AG04449 (cell line): ENCODE data around the gene MOCS2.

Experiments
- CTCF ChIA-PET: fragments of 350-600 bp; formaldehyde crosslinking; extraction: SDS; loops from one replicate; lab custom pipeline; 2021; ENCODE audit warnings: antibody characterized with exemption; lab: Yijun Ruan, JAX
- POLR2A ChIA-PET: fragments of 400-600, 350-600 bp; formaldehyde crosslinking; extraction: SDS; loops from one replicate; lab custom pipeline; 2020; ENCODE audit warnings: antibody characterized with exemption, inconsistent platforms; lab: Yijun Ruan, JAX
- DNase-seq: peaks from one replicate; pipeline ENCODE4 v3.0.0-alpha.2; 2010; ENCODE audit warnings: low read depth, low spot score
- H3K4me3 ChIP-seq: 2 replicates; pipeline ENCODE4 v1.5.1; 2011; ENCODE audit warnings: low read depth, mild to moderate bottlenecking, control low read depth, low read length
- CTCF ChIP-seq: IDR thresholded peaks from one replicate; pipeline ENCODE4 v1.5.1; 2011; ENCODE audit warnings: mild to moderate bottlenecking, moderate library complexity, low read length, control low read depth, inconsistent platforms; ENCODE audit not compliant: insufficient read depth; ENCODE audit errors: missing control alignments

MOCS2 gene

GRCh38 chr5:53109056-53109442, 508 bp downstream of the MOCS2 start:
- DNase-seq, result no peak
- TF ChIP-seq CTCF, result no peak
- CTCF ChIA-PET, result interaction anchor here (1.0 to 2.0 kb wide), 5 partner anchors 13 to 1120 kb away, joined by 3 to 16 read pairs (median 4); no protein-coding TSS in a partner anchor
- peak overlapping the region; percentile 84 for H3K4me3 ChIP-seq
- POLR2A ChIA-PET, result interaction anchor here (0.6 kb wide), 3 partner anchors 10 to 1132 kb away, joined by 3 to 4 read pairs (median 3); no protein-coding TSS in a partner anchor

- ChIA-PET POLR2A (no interaction called here), CTCF (interaction anchor here (1.4 to 7.4 kb wide), 4 partner anchors 8 to 157 kb away, joined by 3 to 34 read pairs (median 15); no protein-coding TSS in a partner anchor)
- no peak for DNase-seq
- no peak overlapping the region for H3K4me3 ChIP-seq
- no peak for TF ChIP-seq CTCF
Observed at GRCh38 chr5:53105611-53106300, 3.8 kb downstream of the MOCS2 start.

- CTCF ChIA-PET, result interaction anchor here (1.0 to 6.6 kb wide), 3 partner anchors 11 to 1128 kb away, joined by 3 to 209 read pairs (median 3); no protein-coding TSS in a partner anchor
- no peak for DNase-seq
- TF ChIP-seq CTCF, result no peak
- H3K4me3 ChIP-seq, result no peak overlapping the region
- POLR2A ChIA-PET, result no interaction called here
Observed at GRCh38 chr5:53100606-53101005, 9.0 kb downstream of the MOCS2 start.

GRCh38 chr5:53099546-53099945, 10.0 kb downstream of the MOCS2 start:
- TF ChIP-seq CTCF, result no peak
- H3K4me3 ChIP-seq, result no peak overlapping the region
- peak; percentile 56 for DNase-seq
- ChIA-PET CTCF (interaction anchor here (0.8 to 6.6 kb wide), 5 partner anchors 10 to 184 kb away, joined by 3 to 209 read pairs (median 5); no protein-coding TSS in a partner anchor), POLR2A (no interaction called here)

GRCh38 chr5:53095931-53096525, 13.5 kb downstream of the MOCS2 start:
- no peak overlapping the region for H3K4me3 ChIP-seq
- CTCF ChIA-PET, result interaction anchor here (0.8 to 6.6 kb wide), 25 partner anchors 8 to 1133 kb away, joined by 3 to 209 read pairs (median 5); partner anchors contain the start of genes ITGA1, MOCS2 and PELO
- no peak for DNase-seq
- POLR2A ChIA-PET, result no interaction called here
- TF ChIP-seq CTCF, result peak; percentile 65

GRCh38 chr5:53095217-53095616, 14.3 kb downstream of the MOCS2 start:
- DNase-seq, result no peak
- ChIA-PET CTCF (interaction anchor here (0.6 to 6.6 kb wide), 15 partner anchors 12 to 239 kb away, joined by 3 to 209 read pairs (median 4); no protein-coding TSS in a partner anchor), POLR2A (no interaction called here)
- no peak for TF ChIP-seq CTCF
- no peak overlapping the region for H3K4me3 ChIP-seq
